Endothelial cell of umbilical vein (primary cell): ENCODE measurements around the gene GRID1. TPM values are rescaled to one million over a fixed set of nuclear protein-coding genes. Genes with fewer than 3 reads are reported as not detected.

ENCODE experiments used
- BruUV-seq: library from RNA; stranded (reverse); fragments of 400-500 nt; replicated peaks from 2 replicates; lab custom pipeline; 2021; lab: Mats Ljungman, UMichigan
- CTCF ChIA-PET: fragments of 300-600, 350-600 bp; sonication (Branson Sonifier 250); formaldehyde crosslinking; loops from one replicate; lab custom pipeline; 2021; ENCODE audit warnings: antibody characterized with exemption, inconsistent platforms; lab: Charles Lee
- POLR2A ChIA-PET: fragments of 300-600, 350-600 bp; sonication (Branson Sonifier 250); formaldehyde crosslinking; loops from one replicate; lab custom pipeline; 2021; ENCODE audit warnings: antibody characterized with exemption, inconsistent platforms; lab: Charles Lee
- DNase-seq: peaks from one replicate; pipeline ENCODE4 v3.0.0-alpha.2; 2011; ENCODE audit warnings: low read depth, low spot score
- FAIRE-seq: peaks from 2 replicates; lab custom pipeline; 2011; peaks lifted over from hg19 to GRCh38; lab: Jason Lieb, UNC
- H2AFZ ChIP-seq: 2 replicates; pipeline ENCODE4 v1.6.0; 2012; ENCODE audit warnings: low read depth, low read length, control low read depth, inconsistent platforms
- H3K27ac ChIP-seq: 2 replicates; pipeline ENCODE4 v1.5.1; 2011; ENCODE audit warnings: low read depth, mild to moderate bottlenecking, control low read depth, low read length, moderate library complexity; ENCODE audit not compliant: insufficient read depth
- H3K27me3 ChIP-seq, 2 experiments: 2 replicates each; pipeline versions ENCODE4 v1.6.0 to v1.6.1; 2011; ENCODE audit warnings: low read length in 2 of 2, mixed read lengths in 1 of 2; ENCODE audit not compliant: control insufficient read depth in 2 of 2, insufficient read depth in 2 of 2
- H3K36me3 ChIP-seq, 2 experiments: 2 replicates in 1 of 2; 3 replicates in 1 of 2; pipeline ENCODE4 v1.5.1; 2011; ENCODE audit warnings: low read length in 2 of 2, mild to moderate bottlenecking in 1 of 2, moderate library complexity in 1 of 2; ENCODE audit not compliant: control insufficient read depth in 2 of 2, insufficient read depth in 2 of 2; ENCODE audit errors: extremely low read depth in 1 of 2
- H3K4me1 ChIP-seq: 3 replicates; pipeline ENCODE4 v1.5.1; 2011; ENCODE audit warnings: mild to moderate bottlenecking, low read length; ENCODE audit not compliant: control insufficient read depth, insufficient read depth; ENCODE audit errors: extremely low read depth
- H3K4me2 ChIP-seq: 2 replicates; pipeline ENCODE4 v1.6.1; 2011; ENCODE audit warnings: low read length, control low read depth, mixed read lengths; ENCODE audit not compliant: insufficient read depth
- H3K4me3 ChIP-seq, 3 experiments: fragments of 200-600 bp in 1 of 3; sonication (generic), shearing (Covaris generic) in 1 of 3; replicated peaks in 1 of 3; 2 replicates each; pipeline ENCODE4 v1.5.1; 2011 to 2016; ENCODE audit warnings: control low read depth in 3 of 3, low read length in 3 of 3, mild to moderate bottlenecking in 2 of 3, inconsistent platforms in 1 of 3, low read depth in 1 of 3, moderate library complexity in 1 of 3; ENCODE audit not compliant: insufficient read depth in 1 of 3
- H3K79me2 ChIP-seq: 2 replicates; pipeline ENCODE4 v1.6.0; 2012; ENCODE audit warnings: low read length, inconsistent platforms; ENCODE audit not compliant: control insufficient read depth, insufficient read depth
- H3K9ac ChIP-seq: replicated peaks from 2 replicates; pipeline ENCODE3; 2011; ENCODE audit warnings: low read length, control low read depth; ENCODE audit not compliant: insufficient read depth; ENCODE audit errors: extremely low read depth
- H3K9me1 ChIP-seq: replicated peaks from 3 replicates; pipeline ENCODE4 v1.6.0; 2011; ENCODE audit warnings: mild to moderate bottlenecking, low read length; ENCODE audit not compliant: control insufficient read depth, insufficient read depth; ENCODE audit errors: extremely low read depth
- H3K9me3 ChIP-seq: replicated peaks from 2 replicates; pipeline ENCODE4 v1.5.1; 2012; ENCODE audit warnings: low read length, inconsistent platforms; ENCODE audit not compliant: control insufficient read depth, insufficient read depth
- H4K20me1 ChIP-seq: replicated peaks from 2 replicates; pipeline ENCODE3; 2011; ENCODE audit warnings: mild to moderate bottlenecking, low read length; ENCODE audit not compliant: control insufficient read depth, insufficient read depth; ENCODE audit errors: extremely low read depth
- CTCF ChIP-seq, 2 donors: IDR thresholded peaks; 1 replicate in 1 of 2; 2 replicates in 1 of 2; pipeline ENCODE4 v1.5.1; 2011; ENCODE audit warnings: low read length in 2 of 2, mild to moderate bottlenecking in 2 of 2, moderate library complexity in 2 of 2, control low read depth in 1 of 2, inconsistent platforms in 1 of 2, low read depth in 1 of 2; ENCODE audit not compliant: insufficient read depth in 1 of 2; ENCODE audit errors: extremely low read depth in 1 of 2
- EZH2 ChIP-seq: IDR thresholded peaks from 2 replicates; pipeline ENCODE4 v1.6.1; 2012; ENCODE audit warnings: borderline replicate concordance, low read depth, mild to moderate bottlenecking, moderate library complexity, low read length, inconsistent platforms; ENCODE audit not compliant: severe bottlenecking
- FOS ChIP-seq: IDR thresholded peaks from 2 replicates; pipeline ENCODE4 v1.6.1; 2011; ENCODE audit warnings: mild to moderate bottlenecking, low read length, moderate library complexity, borderline replicate concordance; ENCODE audit not compliant: insufficient read depth
- GATA2 ChIP-seq: IDR thresholded peaks from 2 replicates; pipeline ENCODE4 v1.7.0; 2011; ENCODE audit warnings: low read depth, mild to moderate bottlenecking, moderate library complexity, mixed read lengths, low read length; ENCODE audit not compliant: insufficient read length, insufficient read depth
- JUN ChIP-seq: IDR thresholded peaks from 2 replicates; pipeline ENCODE4 v1.6.1; 2011; ENCODE audit warnings: borderline replicate concordance, low read depth; ENCODE audit not compliant: insufficient read length, insufficient read depth
- MAX ChIP-seq: IDR thresholded peaks from 2 replicates; pipeline ENCODE4 v1.6.1; 2011; ENCODE audit not compliant: insufficient read depth, insufficient read length
- POLR2A ChIP-seq: IDR thresholded peaks from 2 replicates; pipeline ENCODE4 v1.6.1; 2012; ENCODE audit warnings: low read depth, mild to moderate bottlenecking, control low read depth, low read length
- POLR2AphosphoS5 ChIP-seq: IDR thresholded peaks from 2 replicates; pipeline ENCODE4 v1.6.1; 2012; ENCODE audit warnings: low read depth, mild to moderate bottlenecking, control low read depth, low read length, moderate library complexity; ENCODE audit not compliant: insufficient read depth
- dilution Hi-C: fragments of 300-500 bp; cut with MboI; formaldehyde crosslinking; loops from one replicate; pipeline ENCODE4 v1.15.0; 2019; ENCODE audit warnings: low sequenced_read_pairs; ENCODE audit not compliant: extremely low pct_ligation_motif_present
- intact Hi-C: fragments of 100-400 bp; cut with micrococcal nuclease; formaldehyde crosslinking; loops from one replicate; pipeline ENCODE4 v1.10.0; 2022
- polyA plus RNA-seq, 4 experiments: library from polyadenylated mRNA; depleted of rRNA in 3 of 4; stranded (reverse) in 3 of 4; unstranded in 1 of 4; fragments of >200 nt; gene quantifications; 2 replicates each; pipeline versions ENCODE4 v1.2.1 to v1.2.3, GENCODE V29; 2011 to 2012; ENCODE audit warnings: missing spikeins in 1 of 4
- total RNA-seq: library from RNA; stranded (reverse); gene quantifications from 2 replicates; pipeline ENCODE4 v1.2.3, GENCODE V29; 2021

The GRID1 gene
- total and polyA plus RNA-seq, 2 donors (not counting 3 experiments of a cell fraction or from before 2014, with no cell fraction given), result not detected

GRCh38 chr10:86368987-86369386, 2.4 kb upstream of the GRID1 start:
- no peak for DNase-seq
- POLR2A ChIA-PET, result no interaction called here
- Histone ChIP-seq H3K9me3 (no peaks in the 10 kb centered on the region), H3K9ac (no peak overlapping the region), H3K27ac (no peak overlapping the region), H3K9me1 (no peaks in the 10 kb centered on the region), H3K4me1 (no peaks in the 10 kb centered on the region), H3K36me3 (no peaks in the 10 kb centered on the region), H4K20me1 (no peaks in the 10 kb centered on the region), H3K4me2 (no peak overlapping the region), H2AFZ (no peak overlapping the region), H3K4me3 (no peak overlapping the region), H3K79me2 (no peaks in the 10 kb centered on the region), H3K27me3 (peaks cover 50 to 58% of the 10 kb centered on the region in 2 experiments)
- intact Hi-C loops, result no loop called here
- dilution Hi-C loops, result no loop called here
- TF ChIP-seq POLR2A (no peak), CTCF (IDR thresholded peaks at IDR 0.05; ENCODE audit: extremely low read depth in 1 of 2, insufficient read depth in 1 of 2, low read depth in 1 of 2, low read length in 2 of 2) (no peak), EZH2 (no peak), POLR2AphosphoS5 (no peak), JUN (no peak), MAX (no peak)
- no TSS peak for BruUV-seq
- CTCF ChIA-PET, result interaction anchor here (1.2 to 1.3 kb wide), 3 partner anchors 9 to 1829 kb away, joined by 3 to 7 read pairs (median 3); no protein-coding TSS in a partner anchor
- no peak for FAIRE-seq

DNA sequence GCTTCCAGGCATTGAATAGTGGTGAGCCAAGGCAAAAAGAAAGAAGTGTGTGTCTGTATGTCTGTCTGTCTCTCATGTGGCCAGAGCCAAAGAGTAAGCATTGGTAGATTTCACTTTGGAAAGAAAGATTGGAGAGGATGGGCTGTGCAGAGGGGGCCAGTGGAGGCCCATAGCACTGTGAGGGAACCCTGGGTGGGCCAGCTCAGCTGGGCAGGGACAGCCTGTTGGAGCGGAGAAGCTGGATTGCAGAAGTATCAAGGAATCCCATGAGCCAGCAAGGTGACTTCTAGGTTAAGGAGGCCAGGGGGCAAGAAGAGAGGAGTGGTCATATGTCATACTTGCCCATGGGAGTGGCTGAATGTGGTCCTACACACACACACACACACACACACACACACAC, 1.5 kb upstream of the GRID1 start:
- Histone ChIP-seq H3K27me3 (peaks cover 60 to 67% of the 10 kb centered on the region in 2 experiments), H2AFZ (no peak overlapping the region), H3K9ac (no peak overlapping the region), H3K36me3 (no peaks in the 10 kb centered on the region), H3K27ac (no peak overlapping the region), H4K20me1 (no peaks in the 10 kb centered on the region), H3K9me1 (no peaks in the 10 kb centered on the region), H3K4me2 (no peak overlapping the region), H3K9me3 (no peaks in the 10 kb centered on the region), H3K79me2 (no peaks in the 10 kb centered on the region), H3K4me3 (no peak overlapping the region), H3K4me1 (no peaks in the 10 kb centered on the region)
- ChIA-PET CTCF (no interaction called here), POLR2A (no interaction called here)
- no TSS peak for BruUV-seq
- no peak for FAIRE-seq
- dilution Hi-C loops, result no loop called here
- intact Hi-C loops, result no loop called here
- TF ChIP-seq MAX, result no peak
- TF ChIP-seq EZH2, result no peak
- TF ChIP-seq GATA2, result no peak
- no peak for TF ChIP-seq JUN
- TF ChIP-seq CTCF (IDR thresholded peaks at IDR 0.05; ENCODE audit: extremely low read depth in 1 of 2, insufficient read depth in 1 of 2, low read depth in 1 of 2, low read length in 2 of 2), result no peak
- TF ChIP-seq FOS, result no peak
- no peak for TF ChIP-seq POLR2AphosphoS5
- no peak for DNase-seq
